Adrenal gland (tissue), 12 donors: ENCODE measurements around the gene RIPOR3. TPM values are rescaled to one million over a fixed set of nuclear protein-coding genes. Genes with fewer than 3 reads are reported as not detected.
A peak's percentile ranks its signal among the peaks of the same experiment; 100 is the strongest.

Experiments used
- DNase-seq, 7 donors: peaks; one replicate each; pipeline ENCODE4 v3.0.0-alpha.2; 2019 to 2020
- H3K27ac ChIP-seq, 5 donors: fragments of 200-600 bp; sonication (generic) in 4 of 5; 1 replicate in 3 of 5; 2 replicates in 2 of 5; pipeline versions ENCODE4 v1.5.1 to v1.8.0; 2016 to 2020; ENCODE audit warnings: mild to moderate bottlenecking in 1 of 5
- H3K27me3 ChIP-seq: fragments of 200-600 bp; 2 replicates; pipeline ENCODE4 v1.8.0; 2021
- H3K36me3 ChIP-seq, 2 donors: fragments of 200-600 bp; replicated peaks in 1 of 2; 1 replicate in 1 of 2; 2 replicates in 1 of 2; pipeline versions ENCODE4 v1.5.1 to v1.8.0; 2018 to 2022
- H3K4me1 ChIP-seq, 2 donors: fragments of 200-600 bp; replicated peaks in 1 of 2; 1 replicate in 1 of 2; 2 replicates in 1 of 2; pipeline versions ENCODE4 v1.5.1 to v1.8.0; 2018 to 2021
- H3K4me3 ChIP-seq, 4 donors: fragments of 200-600 bp; sonication (generic) in 3 of 4; one replicate each; pipeline ENCODE4 v1.5.1; 2016 to 2018
- H3K9me3 ChIP-seq, 3 donors: fragments of 200-600 bp; sonication (generic) in 1 of 3; replicated peaks in 1 of 3; 1 replicate in 2 of 3; 2 replicates in 1 of 3; pipeline versions ENCODE4 v1.5.1 to v1.8.0; 2016 to 2021
- POLR2A ChIP-seq, 2 donors: fragments of 450-650 bp; IDR thresholded peaks; one replicate each; pipeline ENCODE4 v1.6.1; 2017; ENCODE audit warnings: antibody characterized with exemption in 2 of 2, mild to moderate bottlenecking in 2 of 2, moderate library complexity in 1 of 2
- WGBS, 4 donors: extraction: QIAGEN DNeasy Blood & Tissue Kit in 2 of 4; methylation state at CpG; one replicate each; pipeline versions ENCODE4 v1.1.5 to v1.1.7; 2013 to 2017; 5-methylcytosine and 5-hydroxymethylcytosine counted together
- intact Hi-C, 2 donors: fragments of 100-400 bp; cut with DNase I; formaldehyde crosslinking; loops; one replicate each; pipeline versions ENCODE4 v1.14.1 to v1.15.0; 2022 to 2023
- polyA plus RNA-seq, 3 donors: library from polyadenylated mRNA; stranded (reverse); fragments of 200-250 nt in 2 of 3; fragments of 350-450 nt in 1 of 3; fragmentation: Illumina TruSeq in 1 of 3; extraction: RNeasy Lipid Tissue Mini Kit (QIAGEN cat#74804) in 1 of 3; gene quantifications; one replicate each; pipeline ENCODE4 v1.2.3, GENCODE V29; 2013 to 2014
- total RNA-seq, 9 donors: library from RNA; depleted of rRNA in 4 of 9; stranded (reverse); fragments of >200 nt in 4 of 9; fragments of 120-200 nt in 1 of 9; fragmentation: NEBNext Ultra II Directional in 1 of 9; extraction: Animal tissue kit (Norgen Biotek cat#: 25700) in 1 of 9; gene quantifications; one replicate each; pipeline versions ENCODE4 v1.1.0 to v1.2.4, GENCODE V29; 2013 to 2023
- TF ChIP-seq, protein P1 (sequence below), 6 experiments: fragments of 450-650 bp in 4 of 6; fragments of 200-600 bp in 2 of 6; sonication (generic) in 1 of 6; IDR thresholded peaks; 1 replicate in 5 of 6; 2 replicates in 1 of 6; pipeline versions ENCODE4 v1.5.1 to v1.8.0; 2016 to 2021; ENCODE audit warnings: antibody characterized with exemption in 6 of 6, mild to moderate bottlenecking in 2 of 6, moderate library complexity in 1 of 6
- donor health status: healthy with polysubstance abuse.
- donor health status: Bipolar disorder and iron deficiency.
- donor health status: DM: yes; HTN: yes; CAD: no.
- donor health status: DM: no; HTN: no; CAD: no.
- donor health status: DM: no; HTN: no; CAD: no.
- donor health status: DM: yes; HTN: yes; CAD: no.

RIPOR3 gene
- total and polyA plus RNA-seq, 12 donors = 3.4 to 135 (median 23.7) TPM

DNA sequence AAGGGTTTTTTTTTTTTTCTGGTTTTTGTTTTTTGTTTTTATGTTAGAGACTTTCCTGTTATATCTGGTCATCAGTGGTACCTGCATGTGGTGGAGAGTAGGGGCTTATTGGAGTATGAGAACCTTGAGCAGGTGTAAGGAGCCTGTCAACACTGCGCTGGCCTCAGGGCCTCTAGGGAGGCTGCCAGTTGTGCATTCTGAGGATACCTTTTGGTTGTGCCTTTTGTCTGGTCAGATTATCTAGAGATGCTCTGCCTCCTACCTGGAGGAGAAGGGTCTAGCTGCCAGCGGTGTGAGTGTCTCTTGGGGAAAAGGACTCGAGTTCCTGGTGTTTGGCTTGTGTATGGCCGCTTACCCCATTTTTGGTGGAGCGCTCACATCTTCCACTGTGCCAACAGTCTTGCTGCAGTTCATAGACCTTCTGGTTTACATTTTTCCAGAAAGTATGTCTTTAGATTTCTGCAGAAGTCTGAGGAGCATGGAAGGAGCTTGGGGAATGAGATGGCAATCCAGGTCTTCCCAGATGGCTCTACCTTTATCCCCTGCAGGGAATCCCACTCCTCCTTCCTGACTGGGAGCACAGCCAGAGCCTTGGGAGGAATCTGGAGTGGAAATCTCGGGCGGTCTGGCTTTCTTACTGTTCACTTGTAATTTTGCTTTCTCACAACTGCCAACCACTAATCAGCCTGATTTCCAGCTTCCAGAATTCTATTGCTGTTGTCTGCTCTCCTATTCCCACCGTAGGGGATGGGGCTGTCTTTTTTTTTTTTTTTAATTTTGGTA lies 131.3 kb downstream of the RIPOR3 start:
- peak overlapping the region in 1 of 5 donors; percentile 81 for H3K27ac ChIP-seq
- peaks cover 10 to 40% of the 10 kb centered on the region in 2 donors for H3K4me1 ChIP-seq
- intact Hi-C loops = no loop called here
- H3K36me3 ChIP-seq = peaks cover 0 to 19% of the 10 kb centered on the region in 2 donors
- 78 to 87% (median 86%) methylated on average over 8 of the region's 8 CpGs for WGBS, 4 donors
- no peak for TF ChIP-seq POLR2A (IDR thresholded peaks at IDR 0.05)
- TF ChIP-seq, protein P1, sequence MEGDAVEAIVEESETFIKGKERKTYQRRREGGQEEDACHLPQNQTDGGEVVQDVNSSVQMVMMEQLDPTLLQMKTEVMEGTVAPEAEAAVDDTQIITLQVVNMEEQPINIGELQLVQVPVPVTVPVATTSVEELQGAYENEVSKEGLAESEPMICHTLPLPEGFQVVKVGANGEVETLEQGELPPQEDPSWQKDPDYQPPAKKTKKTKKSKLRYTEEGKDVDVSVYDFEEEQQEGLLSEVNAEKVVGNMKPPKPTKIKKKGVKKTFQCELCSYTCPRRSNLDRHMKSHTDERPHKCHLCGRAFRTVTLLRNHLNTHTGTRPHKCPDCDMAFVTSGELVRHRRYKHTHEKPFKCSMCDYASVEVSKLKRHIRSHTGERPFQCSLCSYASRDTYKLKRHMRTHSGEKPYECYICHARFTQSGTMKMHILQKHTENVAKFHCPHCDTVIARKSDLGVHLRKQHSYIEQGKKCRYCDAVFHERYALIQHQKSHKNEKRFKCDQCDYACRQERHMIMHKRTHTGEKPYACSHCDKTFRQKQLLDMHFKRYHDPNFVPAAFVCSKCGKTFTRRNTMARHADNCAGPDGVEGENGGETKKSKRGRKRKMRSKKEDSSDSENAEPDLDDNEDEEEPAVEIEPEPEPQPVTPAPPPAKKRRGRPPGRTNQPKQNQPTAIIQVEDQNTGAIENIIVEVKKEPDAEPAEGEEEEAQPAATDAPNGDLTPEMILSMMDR (IDR thresholded peaks at IDR 0.05) = no peak
- H3K9me3 ChIP-seq = no peaks in the 10 kb centered on the region
- no peaks in the 10 kb centered on the region for H3K27me3 ChIP-seq
- no peak for DNase-seq
- no peak overlapping the region for H3K4me3 ChIP-seq

DNA sequence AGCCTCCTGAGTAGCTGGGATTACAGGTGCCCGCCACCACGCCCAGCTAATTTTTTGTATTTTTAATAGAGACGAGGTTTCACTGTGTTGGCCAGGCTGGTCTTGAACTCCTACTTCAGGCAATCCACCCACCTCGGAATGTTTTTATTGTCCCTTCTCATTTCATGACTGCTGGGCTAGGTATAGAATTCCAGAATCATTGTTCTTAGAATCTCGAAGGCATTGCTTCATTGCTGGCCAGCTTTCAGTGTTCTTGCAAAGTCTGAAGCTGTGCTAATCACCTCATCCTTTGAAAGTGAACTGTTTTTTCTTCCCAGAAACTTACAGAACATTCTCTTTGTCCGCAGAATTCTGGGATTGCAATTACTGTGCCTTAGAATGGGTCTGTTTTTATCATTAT lies 132.2 kb downstream of the RIPOR3 start:
- WGBS, 4 donors = 96 to 98% (median 97%) methylated on average over 6 of the region's 6 CpGs
- no peak for TF ChIP-seq POLR2A (IDR thresholded peaks at IDR 0.05)
- TF ChIP-seq, protein P1 (IDR thresholded peaks at IDR 0.05) = no peak
- peak in 1 of 7 donors; percentile 27 for DNase-seq
- no peak overlapping the region for H3K4me3 ChIP-seq
- intact Hi-C loops = no loop called here
- H3K27me3 ChIP-seq = no peaks in the 10 kb centered on the region
- peaks cover 0 to 13% of the 10 kb centered on the region in 2 donors for H3K36me3 ChIP-seq
- no peak overlapping the region for H3K27ac ChIP-seq
- no peaks in the 10 kb centered on the region for H3K9me3 ChIP-seq
- H3K4me1 ChIP-seq = peaks cover 10 to 49% of the 10 kb centered on the region in 2 donors

DNA sequence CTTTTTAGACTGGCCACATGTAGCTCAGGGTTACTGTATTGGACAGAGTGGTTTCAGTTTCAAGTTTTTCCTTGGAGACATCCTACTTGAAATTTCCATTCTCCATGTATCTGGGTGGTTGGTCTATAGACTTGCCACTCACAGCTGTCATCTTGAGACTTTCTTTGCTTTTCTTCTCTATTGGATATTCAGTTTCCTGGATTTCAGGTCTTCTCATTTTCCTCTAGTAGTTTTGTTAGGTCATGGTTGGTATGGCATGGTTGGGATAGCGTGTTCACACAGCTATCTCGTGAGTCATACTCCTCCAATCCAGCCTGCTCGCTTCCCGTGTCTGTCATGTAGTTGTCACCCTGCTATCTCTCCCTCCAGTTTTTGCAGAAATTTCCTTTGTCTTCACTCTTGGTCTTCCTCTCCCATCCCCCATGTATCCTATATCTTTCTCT lies 132.8 kb downstream of the RIPOR3 start:
- H3K27me3 ChIP-seq = no peaks in the 10 kb centered on the region
- H3K36me3 ChIP-seq = peaks cover 0 to 13% of the 10 kb centered on the region in 2 donors
- DNase-seq = peak in 4 of 7 donors; percentile 59 to 67 (median 62)
- no peaks in the 10 kb centered on the region for H3K9me3 ChIP-seq
- intact Hi-C loops = no loop called here
- peak overlapping the region in 4 of 5 donors; percentile 16 to 52 (median 21) for H3K27ac ChIP-seq
- TF ChIP-seq POLR2A (IDR thresholded peaks at IDR 0.05) = no peak
- TF ChIP-seq, protein P1 (IDR thresholded peaks at IDR 0.05) = no peak
- 32 to 50% (median 35%) methylated on average over 4 of the region's 4 CpGs for WGBS, 4 donors
- peaks cover 15 to 53% of the 10 kb centered on the region in 2 donors for H3K4me1 ChIP-seq
- H3K4me3 ChIP-seq = no peak overlapping the region

DNA sequence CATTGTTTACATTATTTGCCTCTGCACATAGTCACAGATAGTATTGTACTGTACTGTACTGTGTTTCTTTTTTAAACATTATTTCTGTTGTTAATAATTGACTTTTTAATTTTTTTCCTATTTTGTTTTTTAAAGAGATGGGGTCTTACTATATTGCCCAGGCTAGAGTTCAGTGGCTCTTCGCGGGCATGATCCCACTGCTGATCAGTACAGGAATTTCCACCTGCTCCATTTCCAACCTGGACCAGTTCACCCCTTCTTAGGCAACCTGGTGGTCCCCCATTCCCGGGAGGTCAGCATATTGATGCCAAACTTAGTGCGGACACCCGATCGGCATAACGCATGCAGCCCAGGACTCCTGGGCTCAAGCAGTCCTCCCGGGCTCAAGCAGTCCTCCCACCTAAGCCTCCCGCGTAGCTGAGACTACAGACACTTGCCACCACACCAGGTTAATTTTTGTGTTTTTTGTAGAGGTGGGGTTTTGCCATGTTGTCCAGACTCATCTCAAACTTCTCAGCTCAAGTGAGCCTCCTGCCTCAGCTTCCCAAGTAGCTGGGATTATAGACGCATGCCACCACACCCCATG lies 133.7 kb downstream of the RIPOR3 start:
- peaks cover 15 to 46% of the 10 kb centered on the region in 2 donors for H3K4me1 ChIP-seq
- H3K9me3 ChIP-seq = no peaks in the 10 kb centered on the region
- intact Hi-C loops = no loop called here
- peaks cover 0 to 12% of the 10 kb centered on the region in 2 donors for H3K36me3 ChIP-seq
- TF ChIP-seq POLR2A (IDR thresholded peaks at IDR 0.05) = no peak
- TF ChIP-seq, protein P1 (IDR thresholded peaks at IDR 0.05) = no peak
- DNase-seq = peak in 1 of 7 donors; percentile 44
- peak overlapping the region in 1 of 5 donors; percentile 52 for H3K27ac ChIP-seq
- H3K4me3 ChIP-seq = no peak overlapping the region
- H3K27me3 ChIP-seq = no peaks in the 10 kb centered on the region
- 97 to 99% (median 98%) methylated on average over 11 of the region's 11 CpGs for WGBS, 4 donors
